OCI-LY1 (cell line): ENCODE measurements around the gene DNAJB14.

Source experiments
- EZH2 ChIP-seq: fragments of 200-600 bp; sonication (generic), shearing (Covaris generic); IDR thresholded peaks from 2 replicates; pipeline ENCODE4 v1.8.0; 2017; ENCODE audit warnings: borderline replicate concordance, mixed run types, mild to moderate bottlenecking, antibody characterized with exemption, low read length, moderate library complexity, mixed read lengths
- TF ChIP-seq, protein P1 (sequence below): fragments of 200-600 bp; sonication (generic), shearing (Covaris generic); IDR thresholded peaks from 2 replicates; pipeline ENCODE4 v1.5.1; 2017; ENCODE audit warnings: mild to moderate bottlenecking, antibody characterized with exemption, low read length, moderate library complexity, mixed read lengths

- TF ChIP-seq, protein P1, sequence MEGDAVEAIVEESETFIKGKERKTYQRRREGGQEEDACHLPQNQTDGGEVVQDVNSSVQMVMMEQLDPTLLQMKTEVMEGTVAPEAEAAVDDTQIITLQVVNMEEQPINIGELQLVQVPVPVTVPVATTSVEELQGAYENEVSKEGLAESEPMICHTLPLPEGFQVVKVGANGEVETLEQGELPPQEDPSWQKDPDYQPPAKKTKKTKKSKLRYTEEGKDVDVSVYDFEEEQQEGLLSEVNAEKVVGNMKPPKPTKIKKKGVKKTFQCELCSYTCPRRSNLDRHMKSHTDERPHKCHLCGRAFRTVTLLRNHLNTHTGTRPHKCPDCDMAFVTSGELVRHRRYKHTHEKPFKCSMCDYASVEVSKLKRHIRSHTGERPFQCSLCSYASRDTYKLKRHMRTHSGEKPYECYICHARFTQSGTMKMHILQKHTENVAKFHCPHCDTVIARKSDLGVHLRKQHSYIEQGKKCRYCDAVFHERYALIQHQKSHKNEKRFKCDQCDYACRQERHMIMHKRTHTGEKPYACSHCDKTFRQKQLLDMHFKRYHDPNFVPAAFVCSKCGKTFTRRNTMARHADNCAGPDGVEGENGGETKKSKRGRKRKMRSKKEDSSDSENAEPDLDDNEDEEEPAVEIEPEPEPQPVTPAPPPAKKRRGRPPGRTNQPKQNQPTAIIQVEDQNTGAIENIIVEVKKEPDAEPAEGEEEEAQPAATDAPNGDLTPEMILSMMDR, result no peak
- TF ChIP-seq EZH2, result no peak
Observed at GRCh38 chr4:99894998-99895397, 51.4 kb downstream of the DNAJB14 start.
